OCI-LY3 (cell line): ENCODE measurements around the gene RETN.
A peak's percentile ranks its signal among the peaks of the same experiment; 100 is the strongest.
"Not testable (repeated sequence)": the region's sequence is repeated elsewhere in the genome, so short reads cannot be mapped to it uniquely, and the experiment has no call there.

Experiments used
- H2AFZ ChIP-seq: fragments of 200-600, 300-600 bp; shearing (Covaris generic); 2 replicates; pipeline ENCODE4 v1.6.0; 2014; ENCODE audit warnings: antibody characterized with exemption, low read depth, low read length
- H3K27ac ChIP-seq: fragments of 200-600, 300-600 bp; sonication (generic); 2 replicates; pipeline ENCODE4 v1.5.1; 2014; ENCODE audit warnings: mild to moderate bottlenecking, low read length, moderate library complexity, mixed read lengths
- H3K27me3 ChIP-seq: fragments of 200-600, 300-600 bp; sonication (generic); 2 replicates; pipeline ENCODE4 v1.6.1; 2014; ENCODE audit warnings: low read depth, low read length, mixed read lengths
- H3K36me3 ChIP-seq: fragments of 200-600, 300-600 bp; sonication (generic); replicated peaks from 2 replicates; pipeline ENCODE3; 2014; ENCODE audit warnings: low read depth, low read length, mixed read lengths
- H3K4me1 ChIP-seq: fragments of 300-600, 200-600 bp; sonication (generic); 2 replicates; pipeline ENCODE4 v1.6.1; 2014; ENCODE audit warnings: low read length, mixed read lengths
- H3K4me2 ChIP-seq: fragments of 200-600, 300-600 bp; sonication (generic); 2 replicates; pipeline ENCODE4 v1.6.1; 2014; ENCODE audit warnings: low read length, mixed read lengths
- H3K4me3 ChIP-seq: fragments of 300-600, 200-600 bp; sonication (generic); 2 replicates; pipeline ENCODE4 v1.5.1; 2014; ENCODE audit warnings: antibody characterized with exemption, mild to moderate bottlenecking, low read length, moderate library complexity
- H3K79me2 ChIP-seq: fragments of 300-600, 200-600 bp; shearing (Covaris generic); 2 replicates; pipeline ENCODE4 v1.6.1; 2014; ENCODE audit warnings: mild to moderate bottlenecking, low read length, mixed read lengths
- H3K9ac ChIP-seq: fragments of 300-600, 200-600 bp; shearing (Covaris generic); 2 replicates; pipeline ENCODE4 v1.6.0; 2014; ENCODE audit warnings: mild to moderate bottlenecking, low read length, moderate library complexity
- H3K9me3 ChIP-seq: fragments of 200-600, 300-600 bp; shearing (Covaris generic); 2 replicates; pipeline ENCODE4 v1.6.1; 2014; ENCODE audit warnings: low read length, mixed read lengths; ENCODE audit not compliant: insufficient read depth
- H4K20me1 ChIP-seq: fragments of 200-600, 300-600 bp; sonication (generic); 2 replicates; pipeline ENCODE4 v1.6.1; 2016; ENCODE audit warnings: low read length, mixed read lengths; ENCODE audit not compliant: insufficient read depth
- CTCF ChIP-seq: fragments of 200-600, 300-600 bp; sonication (generic); IDR thresholded peaks from 2 replicates; pipeline ENCODE4 v1.5.1; 2014; ENCODE audit warnings: antibody characterized with exemption, low read length, low read depth
- EZH2phosphoT487 ChIP-seq: fragments of 200-600 bp; shearing (Covaris generic); IDR thresholded peaks from 2 replicates; pipeline ENCODE4 v1.6.1; 2018; ENCODE audit warnings: antibody characterized with exemption, mixed run types, low read depth

RETN gene

GRCh38 chr19:7642295-7643030, 26.4 kb upstream of the RETN start:
- TF ChIP-seq EZH2phosphoT487 (no peak), CTCF (no peak)
- no peak overlapping the region for H3K4me2 ChIP-seq
- H3K27me3 ChIP-seq, result no peaks in the 10 kb centered on the region
- H3K4me1 ChIP-seq, result peaks cover 32% of the 10 kb centered on the region
- H3K79me2 ChIP-seq, result peaks cover 29% of the 10 kb centered on the region
- peaks cover 38% of the 10 kb centered on the region for H3K36me3 ChIP-seq
- H3K4me3 ChIP-seq, result no peak overlapping the region
- no peaks in the 10 kb centered on the region for H3K9me3 ChIP-seq
- H3K9ac ChIP-seq, result no peak overlapping the region
- no peak overlapping the region for H2AFZ ChIP-seq
- H4K20me1 ChIP-seq, result peaks cover 7% of the 10 kb centered on the region; the same call in 1 of the 2 replicates
- H3K27ac ChIP-seq, result no peak overlapping the region

- no peak overlapping the region for H3K9ac ChIP-seq
- H3K9me3 ChIP-seq, result no peaks in the 10 kb centered on the region
- no peak overlapping the region for H3K4me2 ChIP-seq
- H3K36me3 ChIP-seq, result peaks cover 38% of the 10 kb centered on the region
- H3K27me3 ChIP-seq, result no peaks in the 10 kb centered on the region
- H3K27ac ChIP-seq, result no peak overlapping the region
- H3K4me3 ChIP-seq, result no peak overlapping the region
- no peak overlapping the region for H2AFZ ChIP-seq
- H3K4me1 ChIP-seq, result peaks cover 28% of the 10 kb centered on the region
- H3K79me2 ChIP-seq, result peaks cover 23% of the 10 kb centered on the region
- TF ChIP-seq CTCF (no peak), EZH2phosphoT487 (no peak)
- H4K20me1 ChIP-seq, result peaks cover 7% of the 10 kb centered on the region; the same call in 1 of the 2 replicates
These were observed 25.8 kb upstream of the RETN start for GRCh38 chr19:7643031-7643415.

- H3K9me3 ChIP-seq, H4K20me1 ChIP-seq, H3K4me3 ChIP-seq, H3K9ac ChIP-seq, H3K4me2 ChIP-seq, H3K27ac ChIP-seq, H2AFZ ChIP-seq, H3K27me3 ChIP-seq: not testable (repeated sequence)
- Histone ChIP-seq H3K4me1 (peaks cover 26% of the 10 kb centered on the region), H3K36me3 (peaks cover 35% of the 10 kb centered on the region), H3K79me2 (peaks cover 14% of the 10 kb centered on the region)
These were observed 25.0 kb upstream of the RETN start for GRCh38 chr19:7643629-7644549.

- peaks cover 29% of the 10 kb centered on the region for H3K36me3 ChIP-seq
- peaks cover 8% of the 10 kb centered on the region for H3K79me2 ChIP-seq
- H3K4me3 ChIP-seq, result no peak overlapping the region
- H3K9me3 ChIP-seq, result no peaks in the 10 kb centered on the region
- H3K27ac ChIP-seq, result peak overlapping the region; percentile 74
- H3K9ac ChIP-seq, result no peak overlapping the region
- H4K20me1 ChIP-seq, result peaks cover 7% of the 10 kb centered on the region; the same call in 1 of the 2 replicates
- H2AFZ ChIP-seq, result no peak overlapping the region
- H3K4me2 ChIP-seq, result peak overlapping the region; percentile 76; the same call in 1 of the 2 replicates
- TF ChIP-seq EZH2phosphoT487 (no peak), CTCF (no peak)
- peaks cover 26% of the 10 kb centered on the region for H3K4me1 ChIP-seq
- no peaks in the 10 kb centered on the region for H3K27me3 ChIP-seq
These were observed 24.3 kb upstream of the RETN start for GRCh38 chr19:7644550-7644877.
